ENCODE measurements around the gene BRICD5. TPM values are rescaled to one million over a fixed set of nuclear protein-coding genes. Genes with fewer than 3 reads are reported as not detected.
"Not testable (repeated sequence)": the region's sequence is repeated elsewhere in the genome, so short reads cannot be mapped to it uniquely, and the experiment has no call there.

The BRICD5 gene
- total and polyA plus RNA-seq, 8 donors, result 2.9 to 15.3 (median 5.1) TPM

- Histone ChIP-seq H3K4me3 (no peak overlapping the region), H3K36me3 (peaks cover 0 to 71% of the 10 kb centered on the region in 2 donors), H3K27ac (no peak overlapping the region), H3K4me1 (peaks cover under 1 to 16% of the 10 kb centered on the region in 2 donors), H3K27me3 (no peaks in the 10 kb centered on the region), H3K9me3 (no peaks in the 10 kb centered on the region)
- ATAC-seq (no peak), DNase-seq (no peak)
- intact Hi-C loops (cut with DNase I), result no loop called here
- TF ChIP-seq, protein P1, sequence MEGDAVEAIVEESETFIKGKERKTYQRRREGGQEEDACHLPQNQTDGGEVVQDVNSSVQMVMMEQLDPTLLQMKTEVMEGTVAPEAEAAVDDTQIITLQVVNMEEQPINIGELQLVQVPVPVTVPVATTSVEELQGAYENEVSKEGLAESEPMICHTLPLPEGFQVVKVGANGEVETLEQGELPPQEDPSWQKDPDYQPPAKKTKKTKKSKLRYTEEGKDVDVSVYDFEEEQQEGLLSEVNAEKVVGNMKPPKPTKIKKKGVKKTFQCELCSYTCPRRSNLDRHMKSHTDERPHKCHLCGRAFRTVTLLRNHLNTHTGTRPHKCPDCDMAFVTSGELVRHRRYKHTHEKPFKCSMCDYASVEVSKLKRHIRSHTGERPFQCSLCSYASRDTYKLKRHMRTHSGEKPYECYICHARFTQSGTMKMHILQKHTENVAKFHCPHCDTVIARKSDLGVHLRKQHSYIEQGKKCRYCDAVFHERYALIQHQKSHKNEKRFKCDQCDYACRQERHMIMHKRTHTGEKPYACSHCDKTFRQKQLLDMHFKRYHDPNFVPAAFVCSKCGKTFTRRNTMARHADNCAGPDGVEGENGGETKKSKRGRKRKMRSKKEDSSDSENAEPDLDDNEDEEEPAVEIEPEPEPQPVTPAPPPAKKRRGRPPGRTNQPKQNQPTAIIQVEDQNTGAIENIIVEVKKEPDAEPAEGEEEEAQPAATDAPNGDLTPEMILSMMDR (IDR thresholded peaks at IDR 0.05), result no peak
Measured at GRCh38 chr16:2244926-2245795, 34.5 kb upstream of the BRICD5 start.

GRCh38 chr16:2244301-2244700 lies 33.6 kb upstream of the BRICD5 start:
- Histone ChIP-seq H3K4me1 (peaks cover 0 to 7% of the 10 kb centered on the region in 2 donors), H3K36me3 (peaks cover 0 to 80% of the 10 kb centered on the region in 2 donors), H3K27ac (no peak overlapping the region), H3K27me3 (no peaks in the 10 kb centered on the region), H3K4me3 (no peak overlapping the region), H3K9me3 (no peaks in the 10 kb centered on the region)
- TF ChIP-seq, protein P1 (IDR thresholded peaks at IDR 0.05), result no peak
- DNase-seq (no peak), ATAC-seq (no peak)
- intact Hi-C loops (cut with DNase I), result no loop called here

GRCh38 chr16:2243781-2244180 lies 33.1 kb upstream of the BRICD5 start:
- DNase-seq (no peak), ATAC-seq (no peak)
- no peak overlapping the region for H3K27ac ChIP-seq
- TF ChIP-seq, protein P1 (IDR thresholded peaks at IDR 0.05), result no peak
- no peak overlapping the region for H3K4me3 ChIP-seq
- intact Hi-C loops (cut with DNase I), result no loop called here
- peaks cover 0 to 6% of the 10 kb centered on the region in 2 donors for H3K4me1 ChIP-seq
- peaks cover 0 to 85% of the 10 kb centered on the region in 2 donors for H3K36me3 ChIP-seq
- no peaks in the 10 kb centered on the region for H3K9me3 ChIP-seq
- peaks cover 0 to under 1% of the 10 kb centered on the region in 2 donors for H3K27me3 ChIP-seq

- Histone ChIP-seq H3K36me3 (peaks cover 0 to 92% of the 10 kb centered on the region in 2 donors), H3K27ac (no peak overlapping the region), H3K4me1 (peaks cover 0 to 8% of the 10 kb centered on the region in 2 donors), H3K27me3 (peaks cover 0 to 7% of the 10 kb centered on the region in 2 donors), H3K9me3 (no peaks in the 10 kb centered on the region), H3K4me3 (no peak overlapping the region)
- DNase-seq, result no peak
- TF ChIP-seq, protein P1 (IDR thresholded peaks at IDR 0.05), result no peak
- ATAC-seq, result no peak
- intact Hi-C loops (cut with DNase I), result no loop called here
Measured at GRCh38 chr16:2243031-2243528, 32.4 kb upstream of the BRICD5 start.

GRCh38 chr16:2242598-2242997 lies 31.9 kb upstream of the BRICD5 start:
- TF ChIP-seq, protein P1 (IDR thresholded peaks at IDR 0.05), result no peak
- peaks cover 0 to 93% of the 10 kb centered on the region in 2 donors for H3K36me3 ChIP-seq
- no peak overlapping the region for H3K4me3 ChIP-seq
- DNase-seq (no peak), ATAC-seq (no peak)
- peaks cover 2 to 13% of the 10 kb centered on the region in 2 donors for H3K4me1 ChIP-seq
- H3K9me3 ChIP-seq, result no peaks in the 10 kb centered on the region
- H3K27ac ChIP-seq, result no peak overlapping the region
- intact Hi-C loops (cut with DNase I), result no loop called here
- peaks cover 5 to 12% of the 10 kb centered on the region in 2 donors for H3K27me3 ChIP-seq

DNA sequence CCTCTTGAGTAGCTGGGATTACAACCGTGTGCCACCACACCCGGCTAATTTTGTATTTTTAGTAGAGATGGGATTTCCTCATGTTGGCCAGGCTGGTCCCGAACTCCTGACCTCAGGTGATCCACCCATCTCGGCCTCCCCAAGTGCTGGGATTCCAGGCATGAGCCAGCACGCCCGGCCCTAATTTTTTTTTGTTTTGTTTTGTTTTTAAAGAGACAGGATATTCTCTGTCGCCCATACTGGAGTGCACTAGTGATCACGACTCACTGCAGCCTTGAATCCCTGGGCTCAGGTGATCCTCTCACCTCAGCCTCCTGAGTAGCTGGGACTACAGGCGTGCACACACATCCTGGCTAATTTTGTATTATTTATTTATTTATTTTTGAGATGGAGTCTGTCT lies 29.7 kb upstream of the BRICD5 start:
- ATAC-seq; DNase-seq; H3K4me3 ChIP-seq; H3K9me3 ChIP-seq; H3K27ac ChIP-seq; intact Hi-C loops (cut with DNase I): not testable (repeated sequence)
- Histone ChIP-seq H3K36me3 (peaks cover 0 to 82% of the 10 kb centered on the region in 2 donors), H3K4me1 (peaks cover 15 to 32% of the 10 kb centered on the region in 2 donors), H3K27me3 (peaks cover 16 to 35% of the 10 kb centered on the region in 2 donors)
